H9 (cell line): ENCODE data around the gene CDR2. TPM values are rescaled to one million over a fixed set of nuclear protein-coding genes. Genes with fewer than 3 reads are reported as not detected.

ENCODE experiments used
- DNase-seq: peaks from one replicate; pipeline ENCODE4 v3.0.0-alpha.2; 2017
- H2AFZ ChIP-seq: one replicate; pipeline ENCODE4 v1.6.1; 2013; ENCODE audit warnings: mild to moderate bottlenecking, low read length, control low read depth, moderate library complexity
- H2AK5ac ChIP-seq: 2 replicates; pipeline ENCODE4 v1.6.1; 2013; ENCODE audit warnings: low read length, control low read depth, mixed read lengths; ENCODE audit not compliant: insufficient read length
- H2BK120ac ChIP-seq: one replicate; pipeline ENCODE4 v1.6.1; 2013; ENCODE audit warnings: low read depth, mild to moderate bottlenecking, low read length, control low read depth, inconsistent platforms; ENCODE audit not compliant: poor library complexity, severe bottlenecking
- H2BK12ac ChIP-seq: 2 replicates; pipeline ENCODE4 v1.6.1; 2013; ENCODE audit warnings: low read length, control low read depth, mixed read lengths, low read depth; ENCODE audit not compliant: insufficient read length
- H2BK15ac ChIP-seq: 2 replicates; pipeline ENCODE4 v1.6.1; 2013; ENCODE audit warnings: low read depth, low read length, control low read depth
- H2BK20ac ChIP-seq: one replicate; pipeline ENCODE4 v1.6.1; 2013; ENCODE audit warnings: low read depth, mild to moderate bottlenecking, low read length, control low read depth, inconsistent platforms; ENCODE audit not compliant: poor library complexity, severe bottlenecking
- H2BK5ac ChIP-seq: 2 replicates; pipeline ENCODE4 v1.6.1; 2013; ENCODE audit warnings: low read length, control low read depth, mixed read lengths; ENCODE audit not compliant: insufficient read length
- H3K14ac ChIP-seq: 2 replicates; pipeline ENCODE4 v1.6.1; 2013; ENCODE audit warnings: low read length, control low read depth; ENCODE audit not compliant: insufficient read depth
- H3K18ac ChIP-seq: 2 replicates; pipeline ENCODE4 v1.6.1; 2013; ENCODE audit warnings: low read depth, mild to moderate bottlenecking, mixed read lengths, low read length, control low read depth; ENCODE audit not compliant: insufficient read length
- H3K23ac ChIP-seq: 2 replicates; pipeline ENCODE4 v1.6.1; 2013; ENCODE audit warnings: low read length, control low read depth, mixed read lengths, low read depth; ENCODE audit not compliant: insufficient read length
- H3K23me2 ChIP-seq: 2 replicates; pipeline ENCODE4 v1.6.1; 2013; ENCODE audit warnings: low read depth, mild to moderate bottlenecking, mixed read lengths, low read length, control low read depth; ENCODE audit not compliant: insufficient read length, poor library complexity, severe bottlenecking
- H3K27ac ChIP-seq: 2 replicates; pipeline ENCODE4 v1.5.1; 2013; ENCODE audit warnings: low read length, control low read depth, mixed read lengths, low read depth; ENCODE audit not compliant: insufficient read length
- H3K27me3 ChIP-seq: 2 replicates; pipeline ENCODE4 v1.6.1; 2013; ENCODE audit warnings: low read length, control low read depth, inconsistent platforms; ENCODE audit not compliant: insufficient read depth
- H3K4ac ChIP-seq: 2 replicates; pipeline ENCODE4 v1.6.1; 2013; ENCODE audit warnings: low read depth, mild to moderate bottlenecking, control low read depth, inconsistent platforms, low read length, moderate library complexity
- H3K4me1 ChIP-seq: 2 replicates; pipeline ENCODE4 v1.6.1; 2013; ENCODE audit warnings: low read length, control low read depth, inconsistent platforms; ENCODE audit not compliant: insufficient read depth
- H3K4me2 ChIP-seq: 2 replicates; pipeline ENCODE4 v1.6.1; 2013; ENCODE audit warnings: low read length, control low read depth, mixed read lengths; ENCODE audit not compliant: insufficient read length, insufficient read depth
- H3K56ac ChIP-seq: 2 replicates; pipeline ENCODE4 v1.6.1; 2013; ENCODE audit warnings: low read depth, mild to moderate bottlenecking, mixed read lengths, low read length, control low read depth; ENCODE audit not compliant: insufficient read length
- H3K79me1 ChIP-seq: 2 replicates; pipeline ENCODE4 v1.6.1; 2013; ENCODE audit warnings: low read depth, mild to moderate bottlenecking, moderate library complexity, low read length, control low read depth, inconsistent platforms; ENCODE audit not compliant: insufficient read depth, poor library complexity, severe bottlenecking
- H3K79me2 ChIP-seq: 2 replicates; pipeline ENCODE4 v1.6.1; 2013; ENCODE audit warnings: low read length, control low read depth, inconsistent platforms; ENCODE audit not compliant: insufficient read depth
- H3K9ac ChIP-seq: 2 replicates; pipeline ENCODE4 v1.6.1; 2013; ENCODE audit warnings: low read length, control low read depth, mixed read lengths; ENCODE audit not compliant: insufficient read length; ENCODE audit errors: extremely low read depth
- H3K9me3 ChIP-seq: one replicate; pipeline ENCODE4 v1.6.1; 2013; ENCODE audit warnings: low read depth, low read length, inconsistent platforms; ENCODE audit not compliant: control insufficient read depth
- H3T11ph ChIP-seq: one replicate; pipeline ENCODE4 v1.6.1; 2013; ENCODE audit warnings: mild to moderate bottlenecking, low read length, control low read depth, inconsistent platforms
- H4K20me1 ChIP-seq: one replicate; pipeline ENCODE4 v1.6.1; 2013; ENCODE audit not compliant: control insufficient read depth, insufficient read length, insufficient read depth
- H4K5ac ChIP-seq: 2 replicates; pipeline ENCODE4 v1.6.1; 2013; ENCODE audit warnings: low read depth, mild to moderate bottlenecking, mixed read lengths, low read length, control low read depth; ENCODE audit not compliant: insufficient read length
- H4K8ac ChIP-seq: replicated peaks from 2 replicates; pipeline ENCODE4 v1.6.1; 2013; ENCODE audit warnings: low read length, control low read depth, mixed read lengths, low read depth; ENCODE audit not compliant: insufficient read length
- H4K91ac ChIP-seq: 2 replicates; pipeline ENCODE4 v1.6.1; 2013; ENCODE audit warnings: low read depth, mild to moderate bottlenecking, moderate library complexity, mixed read lengths, low read length, control low read depth; ENCODE audit not compliant: insufficient read length
- H3K27ac Mint-ChIP-seq, 3 experiments: 2 replicates in 2 of 3; 3 replicates in 1 of 3; pipeline ENCODE4 v1.8.0; 2020 to 2021; ENCODE audit warnings: mixed read lengths in 3 of 3, mild to moderate bottlenecking in 1 of 3, moderate library complexity in 1 of 3
- H3K27me3 Mint-ChIP-seq: 2 replicates; pipeline ENCODE4 v1.8.0; 2021; ENCODE audit warnings: low read depth, mild to moderate bottlenecking, moderate library complexity, mixed read lengths
- H3K36me3 Mint-ChIP-seq, 3 experiments: 2 replicates in 2 of 3; 3 replicates in 1 of 3; pipeline ENCODE4 v1.8.0; 2020 to 2021; ENCODE audit warnings: low read depth in 3 of 3, mixed read lengths in 3 of 3; ENCODE audit not compliant: insufficient read depth in 1 of 3
- H3K4me1 Mint-ChIP-seq, 2 experiments: 2 replicates each; pipeline ENCODE4 v1.8.0; 2020; ENCODE audit warnings: mixed read lengths in 2 of 2
- H3K4me3 Mint-ChIP-seq, 2 experiments: 2 replicates in 1 of 2; 3 replicates in 1 of 2; pipeline ENCODE4 v1.8.0; 2020 to 2021; ENCODE audit warnings: mild to moderate bottlenecking in 2 of 2, mixed read lengths in 2 of 2, moderate library complexity in 1 of 2
- H3K9me3 Mint-ChIP-seq, 2 experiments: 2 replicates in 1 of 2; 3 replicates in 1 of 2; pipeline ENCODE4 v1.8.0; 2020; ENCODE audit warnings: mild to moderate bottlenecking in 2 of 2, mixed read lengths in 2 of 2, moderate library complexity in 1 of 2
- CTCF ChIP-seq: fragments of 200-600 bp; sonication (generic); conservative IDR thresholded peaks from 3 replicates; pipeline ENCODE4 v1.8.0; 2021; ENCODE audit warnings: antibody characterized with exemption, mild to moderate bottlenecking
- WGBS: extraction: QIAGEN DNeasy Blood & Tissue Kit; methylation state at CpG from one replicate; pipeline ENCODE4 v1.1.7; 2013; ENCODE audit warnings: missing lambda C conversion rate, low lambda C conversion rate, mixed read lengths; ENCODE audit not compliant: insufficient read length; ENCODE audit errors: extremely low coverage; 5-methylcytosine and 5-hydroxymethylcytosine counted together
- total RNA-seq: library from RNA; stranded (reverse); gene quantifications from 2 replicates; pipeline ENCODE4 v1.2.1, GENCODE V29; 2021

The CDR2 gene
- total RNA-seq, 1 experiment from 2014 or later, result 33.4 TPM

DNA sequence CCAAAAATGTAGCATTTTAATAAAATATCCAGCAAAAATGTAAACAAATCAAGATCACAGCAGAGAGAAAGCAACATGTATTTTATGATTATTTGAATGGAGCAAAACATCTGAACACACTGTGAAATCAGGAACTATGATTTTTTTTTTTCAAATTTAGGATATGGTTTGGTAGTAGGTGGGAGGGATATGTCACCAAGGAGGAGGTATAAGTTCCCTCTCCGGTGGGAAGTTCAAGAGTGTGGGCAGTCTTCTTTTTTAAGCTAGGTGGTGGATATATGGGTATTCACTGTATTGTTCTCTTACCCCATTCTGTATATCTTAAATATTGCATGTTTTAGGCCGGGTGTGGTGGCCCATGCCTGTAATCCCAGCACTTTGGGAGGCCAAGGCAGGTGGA is 10.2 kb downstream of the CDR2 start:
- no peak for DNase-seq
- Histone ChIP-seq H3K56ac (no peak overlapping the region), H3K79me2 (peaks cover 12% of the 10 kb centered on the region; the same call in 1 of the 2 replicates), H3K4me1 (no peaks in the 10 kb centered on the region; the same call in 1 of the 2 replicates), H3K4me2 (no peak overlapping the region), H3K4ac (no peak overlapping the region), H2BK5ac (no peak overlapping the region), H3K23ac (no peak overlapping the region), H3K18ac (no peak overlapping the region), H4K91ac (no peak overlapping the region), H2AFZ (no peak overlapping the region), H4K20me1 (no peaks in the 10 kb centered on the region), H2AK5ac (no peak overlapping the region), H3K14ac (no peak overlapping the region), H4K5ac (no peak overlapping the region), H2BK120ac (no peak overlapping the region), H3T11ph (no peak overlapping the region), H3K79me1 (peaks cover 3% of the 10 kb centered on the region), H2BK15ac (no peak overlapping the region), H3K27ac (no peak overlapping the region), H2BK20ac (no peak overlapping the region), H3K9ac (no peak overlapping the region), H3K23me2 (no peaks in the 10 kb centered on the region), H2BK12ac (no peak overlapping the region), H3K27me3 (no peaks in the 10 kb centered on the region), H4K8ac (no peak overlapping the region), H3K9me3 (no peaks in the 10 kb centered on the region)
- H3K27me3 Mint-ChIP-seq, result no peaks in the 10 kb centered on the region
- H3K9me3 Mint-ChIP-seq, result no peaks in the 10 kb centered on the region
- H3K27ac Mint-ChIP-seq, result no peak overlapping the region
- TF ChIP-seq CTCF, result no peak
- WGBS, result no CpG with 5 or more reads among the region's 2 CpGs
- peaks cover 7 to 27% of the 10 kb centered on the region in 2 experiments for H3K4me1 Mint-ChIP-seq
- H3K36me3 Mint-ChIP-seq, result peaks cover 30 to 53% (median 53%) of the 10 kb centered on the region in 3 experiments
- no peak overlapping the region for H3K4me3 Mint-ChIP-seq
